HG03460 (cell line): ENCODE measurements around the gene SGTA.

Experiments used
- ATAC-seq: cut with Tn5 transposase; IDR thresholded peaks from one replicate; pipeline ENCODE4 v1.9.1; 2021; ENCODE audit not compliant: unreplicated experiment

Gene SGTA

GRCh38 chr19:2755811-2756210 is 27.3 kb downstream of the SGTA start:
- ATAC-seq = no peak

GRCh38 chr19:2755448-2755705 is 27.7 kb downstream of the SGTA start:
- ATAC-seq = no peak

GRCh38 chr19:2754659-2755447 is 28.2 kb downstream of the SGTA start:
- ATAC-seq = no peak

GRCh38 chr19:2751438-2751830 is 31.6 kb downstream of the SGTA start:
- ATAC-seq = no peak

- no peak for ATAC-seq
Observed at GRCh38 chr19:2750808-2751437, 32.1 kb downstream of the SGTA start.

GRCh38 chr19:2747349-2747748 is 35.7 kb downstream of the SGTA start:
- no peak for ATAC-seq

GRCh38 chr19:2744113-2744512 is 39.0 kb downstream of the SGTA start:
- ATAC-seq = no peak

- no peak for ATAC-seq
Observed at GRCh38 chr19:2743099-2743498, 40.0 kb downstream of the SGTA start.

GRCh38 chr19:2740314-2740656 is 42.8 kb downstream of the SGTA start:
- no peak for ATAC-seq

- ATAC-seq = peak; percentile 96
Observed at GRCh38 chr19:2739602-2740313, 43.3 kb downstream of the SGTA start, which contains the start of gene SLC39A3. SLC39A3 (minus strand) TSS chr19:2740017; CDS start chr19:2737257, 2,760 bp downstream.

GRCh38 chr19:2736550-2737190 is 46.4 kb downstream of the SGTA start:
- ATAC-seq = no peak

GRCh38 chr19:2735374-2735773 is 47.7 kb downstream of the SGTA start:
- ATAC-seq = no peak

- ATAC-seq = no peak
Observed at GRCh38 chr19:2734589-2735288, 48.3 kb downstream of the SGTA start.

- no peak for ATAC-seq
Observed at GRCh38 chr19:2733930-2734588, 49.0 kb downstream of the SGTA start.

- no peak for ATAC-seq
Observed at GRCh38 chr19:2732883-2733282, 50.2 kb downstream of the SGTA start.

GRCh38 chr19:2732157-2732725 is 50.8 kb downstream of the SGTA start:
- no peak for ATAC-seq

GRCh38 chr19:2731181-2731995 is 51.7 kb downstream of the SGTA start:
- no peak for ATAC-seq

- ATAC-seq = no peak
Observed at GRCh38 chr19:2729943-2730818, 52.9 kb downstream of the SGTA start.
